Stomach (tissue), 9 donors: Measurements from ENCODE around the gene COL6A3. TPM values are rescaled to one million over a fixed set of nuclear protein-coding genes. Genes with fewer than 3 reads are reported as not detected.
"Not testable (repeated sequence)": the region's sequence is repeated elsewhere in the genome, so short reads cannot be mapped to it uniquely, and the experiment has no call there.

Experiments
- DNase-seq, 2 donors: peaks; one replicate each; pipeline versions ENCODE4 v3.0.0 to v3.0.0-alpha.2; 2013 to 2019
- H3K27ac ChIP-seq, 5 donors: fragments of 200-600 bp in 4 of 5; sonication (generic) in 4 of 5; one replicate each; pipeline ENCODE4 v1.5.1; 2013 to 2019; ENCODE audit warnings: mild to moderate bottlenecking in 1 of 5, moderate library complexity in 1 of 5
- H3K27me3 ChIP-seq, 3 donors: fragments of 200-600 bp; sonication (generic); one replicate each; pipeline ENCODE4 v1.5.1; 2017 to 2019; ENCODE audit warnings: mixed run types in 1 of 3
- H3K36me3 ChIP-seq, 4 donors: fragments of 200-600 bp; sonication (generic); 1 replicate in 3 of 4; 2 replicates in 1 of 4; pipeline ENCODE4 v1.5.1; 2016 to 2019
- H3K4me1 ChIP-seq, 4 donors: fragments of 200-600 bp; sonication (generic); one replicate each; pipeline ENCODE4 v1.5.1; 2016 to 2019
- H3K4me3 ChIP-seq, 4 donors: fragments of 200-600 bp; sonication (generic) in 3 of 4; one replicate each; pipeline ENCODE4 v1.5.1; 2016 to 2019; ENCODE audit warnings: mild to moderate bottlenecking in 1 of 4
- H3K9me3 ChIP-seq, 4 donors: fragments of 200-600 bp; sonication (generic); one replicate each; pipeline ENCODE4 v1.5.1; 2016 to 2019
- CTCF ChIP-seq, 7 experiments: fragments of 450-650 bp in 4 of 7; fragments of 200-600 bp in 3 of 7; sonication (generic) in 3 of 7; IDR thresholded peaks; one replicate each; pipeline ENCODE4 v1.5.1; 2016 to 2019; ENCODE audit warnings: antibody characterized with exemption in 7 of 7, control low read depth in 2 of 7, mild to moderate bottlenecking in 1 of 7
- EP300 ChIP-seq: sonication (generic); formaldehyde crosslinking; IDR thresholded peaks from one replicate; pipeline ENCODE4 v1.6.1; 2017; ENCODE audit warnings: antibody characterized with exemption
- POLR2A ChIP-seq, 4 donors: fragments of 450-650 bp; IDR thresholded peaks; one replicate each; pipeline ENCODE4 v1.6.1; 2016; ENCODE audit warnings: antibody characterized with exemption in 4 of 4, control low read depth in 2 of 4, mild to moderate bottlenecking in 1 of 4, moderate library complexity in 1 of 4
- POLR2AphosphoS5 ChIP-seq, 3 donors: sonication (generic); formaldehyde crosslinking; IDR thresholded peaks; one replicate each; pipeline ENCODE4 v1.6.1; 2016; ENCODE audit warnings: antibody characterized with exemption in 3 of 3
- WGBS, 5 donors: extraction: QIAGEN DNeasy Blood & Tissue Kit in 3 of 5; methylation state at CpG; one replicate each; pipeline versions ENCODE4 v1.1.5 to v1.1.7; 2013 to 2018; 5-methylcytosine and 5-hydroxymethylcytosine counted together
- intact Hi-C: fragments of 100-400 bp; cut with DNase I; formaldehyde crosslinking; loops from one replicate; pipeline ENCODE4 v1.15.1; 2023; ENCODE audit warnings: low total_unique reads
- polyA plus RNA-seq, 3 donors: library from polyadenylated mRNA; stranded (reverse); fragments of 200-250 nt; gene quantifications; one replicate each; pipeline ENCODE4 v1.2.3, GENCODE V29; 2013
- total RNA-seq, 5 donors: library from RNA; depleted of rRNA; stranded (reverse); fragments of >200 nt; gene quantifications; one replicate each; pipeline versions ENCODE4 v1.1.0 to v1.2.3, GENCODE V29; 2014 to 2016
- donor health status: healthy with polysubstance abuse.
- donor health status: Bipolar disorder and iron deficiency.
- donor health status: healthy.

Gene COL6A3
- total and polyA plus RNA-seq, 8 donors = 9.3 to 411 (median 105) TPM

GRCh38 chr2:237411683-237412423 lies 2.1 kb downstream of the COL6A3 start:
- intact Hi-C loops = no loop called here
- H3K9me3 ChIP-seq = no peaks in the 10 kb centered on the region
- peaks cover 0 to 29% (median 0%) of the 10 kb centered on the region in 3 donors for H3K27me3 ChIP-seq
- H3K4me3 ChIP-seq = peak overlapping the region; percentile 48 to 55 (median 50)
- peaks cover 0 to 29% (median 0%) of the 10 kb centered on the region in 4 donors for H3K4me1 ChIP-seq
- H3K27ac ChIP-seq = peak overlapping the region; percentile 28 to 89 (median 82)
- peak in 1 of 2 donors; percentile 57 for DNase-seq
- 60 to 79% (median 65%) methylated on average over 16 of the region's 16 CpGs for WGBS, 5 donors
- TF ChIP-seq POLR2AphosphoS5 (IDR thresholded peaks at IDR 0.05) (peak in 2 of 3 donors; percentile 3 to 12), POLR2A (IDR thresholded peaks at IDR 0.05) (no peak), CTCF (IDR thresholded peaks at IDR 0.05) (no peak), EP300 (no peak)
- no peaks in the 10 kb centered on the region for H3K36me3 ChIP-seq

- Histone ChIP-seq H3K4me1 (peaks cover 0 to 33% (median 0%) of the 10 kb centered on the region in 4 donors), H3K27me3 (peaks cover 0 to 29% (median 0%) of the 10 kb centered on the region in 3 donors), H3K27ac (peak overlapping the region in 4 of 5 donors; percentile 80 to 89 (median 84)), H3K36me3 (no peaks in the 10 kb centered on the region), H3K9me3 (no peaks in the 10 kb centered on the region), H3K4me3 (peak overlapping the region; percentile 48 to 55 (median 50))
- intact Hi-C loops = no loop called here
- DNase-seq = no peak
- whole genome bisulfite sequencing, 5 donors = 62 to 82% (median 80%) methylated on average over 12 of the region's 12 CpGs
- TF ChIP-seq POLR2AphosphoS5 (IDR thresholded peaks at IDR 0.05) = no peak
- TF ChIP-seq POLR2A (IDR thresholded peaks at IDR 0.05) = no peak
- TF ChIP-seq CTCF (IDR thresholded peaks at IDR 0.05) = no peak
- TF ChIP-seq EP300 = no peak
Measured at GRCh38 chr2:237411092-237411601, 2.8 kb downstream of the COL6A3 start.

- Histone ChIP-seq H3K4me1 (peaks cover 0 to 42% (median 3%) of the 10 kb centered on the region in 4 donors), H3K4me3 (peak overlapping the region in 1 of 4 donors; percentile 13), H3K27ac (peak overlapping the region in 4 of 5 donors; percentile 34 to 89 (median 65)), H3K27me3 (peaks cover 0 to 29% (median 0%) of the 10 kb centered on the region in 3 donors)
- H3K36me3 ChIP-seq, H3K9me3 ChIP-seq, DNase-seq, intact Hi-C loops: not testable (repeated sequence)
- WGBS, 5 donors = 71 to 86% (median 81%) methylated on average over 2 of the region's 2 CpGs
Measured at GRCh38 chr2:237409263-237409662, 4.7 kb downstream of the COL6A3 start.

- Histone ChIP-seq H3K4me3 (peak overlapping the region in 2 of 4 donors; percentile 0 to 10), H3K9me3 (no peaks in the 10 kb centered on the region), H3K36me3 (no peaks in the 10 kb centered on the region), H3K4me1 (peaks cover 0 to 49% (median 3%) of the 10 kb centered on the region in 4 donors), H3K27me3 (peaks cover 0 to 28% (median 0%) of the 10 kb centered on the region in 3 donors), H3K27ac (peak overlapping the region in 4 of 5 donors; percentile 34 to 89 (median 65))
- 55 to 78% (median 68%) methylated on average over 8 of the region's 8 CpGs for WGBS, 5 donors
- peak in 1 of 3 donors; percentile 25 for TF ChIP-seq POLR2AphosphoS5 (IDR thresholded peaks at IDR 0.05)
- no peak for TF ChIP-seq POLR2A (IDR thresholded peaks at IDR 0.05)
- no peak for DNase-seq
- intact Hi-C loops = no loop called here
Measured at GRCh38 chr2:237408335-237409000, 5.5 kb downstream of the COL6A3 start.

GRCh38 chr2:237407700-237408099 lies 6.3 kb downstream of the COL6A3 start:
- intact Hi-C loops = no loop called here
- Histone ChIP-seq H3K9me3 (no peaks in the 10 kb centered on the region), H3K4me1 (peaks cover 0 to 54% (median 3%) of the 10 kb centered on the region in 4 donors), H3K36me3 (no peaks in the 10 kb centered on the region), H3K27me3 (peaks cover 0 to 20% (median 0%) of the 10 kb centered on the region in 3 donors), H3K4me3 (no peak overlapping the region), H3K27ac (peak overlapping the region in 4 of 5 donors; percentile 34 to 89 (median 65))
- DNase-seq = no peak
- 71 to 84% (median 81%) methylated on average over 4 of the region's 4 CpGs for WGBS, 5 donors
- no peak for TF ChIP-seq EP300
- no peak for TF ChIP-seq CTCF (IDR thresholded peaks at IDR 0.05)
- no peak for TF ChIP-seq POLR2AphosphoS5 (IDR thresholded peaks at IDR 0.05)
- TF ChIP-seq POLR2A (IDR thresholded peaks at IDR 0.05) = no peak
